Measurements from ENCODE around the gene KIF3C. TPM values are rescaled to one million over a fixed set of nuclear protein-coding genes. Genes with fewer than 3 reads are reported as not detected.

KIF3C gene
- total RNA-seq, 3 donors from 2014 or later, result 3.4 to 32.8 (median 6.0) TPM

GRCh38 chr2:25996844-25997243 lies 14.5 kb upstream of the KIF3C start:
- H3K27me3 ChIP-seq, result no peaks in the 10 kb centered on the region
- TF ChIP-seq POLR2A (IDR thresholded peaks at IDR 0.05) (no peak), POLR2AphosphoS5 (IDR thresholded peaks at IDR 0.05) (no peak)
- H3K9me3 ChIP-seq, result no peaks in the 10 kb centered on the region
- DNase-seq (ENCODE audit: low spot score in 2 of 2), result no peak
- intact Hi-C loops (cut with DNase I; ENCODE audit: low total_unique reads), result loop anchor here (10.0 kb wide), 1 partner anchor 148 kb away; no protein-coding TSS in a partner anchor
- H3K36me3 ChIP-seq, result no peaks in the 10 kb centered on the region
- H3K27ac ChIP-seq, result no peak overlapping the region
- peaks cover 2 to 7% of the 10 kb centered on the region in 2 donors for H3K4me1 ChIP-seq
- H3K4me3 ChIP-seq, result no peak overlapping the region

GRCh38 chr2:25994509-25994908 lies 12.2 kb upstream of the KIF3C start:
- Histone ChIP-seq H3K4me1 (no peaks in the 10 kb centered on the region), H3K36me3 (no peaks in the 10 kb centered on the region), H3K4me3 (no peak overlapping the region), H3K9me3 (no peaks in the 10 kb centered on the region), H3K27me3 (no peaks in the 10 kb centered on the region), H3K27ac (no peak overlapping the region)
- intact Hi-C loops (cut with DNase I; ENCODE audit: low total_unique reads), result loop anchor here (10.0 kb wide), 1 partner anchor 150 kb away; no protein-coding TSS in a partner anchor
- DNase-seq (ENCODE audit: low spot score in 2 of 2), result no peak
- TF ChIP-seq CTCF (IDR thresholded peaks at IDR 0.05) (no peak), POLR2AphosphoS5 (IDR thresholded peaks at IDR 0.05) (no peak), POLR2A (IDR thresholded peaks at IDR 0.05) (no peak)

GRCh38 chr2:25993049-25993448 lies 10.8 kb upstream of the KIF3C start:
- Histone ChIP-seq H3K36me3 (no peaks in the 10 kb centered on the region), H3K27me3 (no peaks in the 10 kb centered on the region), H3K4me3 (no peak overlapping the region), H3K9me3 (no peaks in the 10 kb centered on the region), H3K4me1 (no peaks in the 10 kb centered on the region), H3K27ac (no peak overlapping the region)
- TF ChIP-seq POLR2A (IDR thresholded peaks at IDR 0.05) (no peak), POLR2AphosphoS5 (IDR thresholded peaks at IDR 0.05) (no peak), CTCF (IDR thresholded peaks at IDR 0.05) (no peak)
- no peak for DNase-seq (ENCODE audit: low spot score in 2 of 2)
- intact Hi-C loops (cut with DNase I; ENCODE audit: low total_unique reads), result loop anchor here (10.0 kb wide), 1 partner anchor 152 kb away; no protein-coding TSS in a partner anchor

GRCh38 chr2:25992556-25992955 lies 10.3 kb upstream of the KIF3C start:
- Histone ChIP-seq H3K36me3 (no peaks in the 10 kb centered on the region), H3K9me3 (no peaks in the 10 kb centered on the region), H3K27me3 (no peaks in the 10 kb centered on the region), H3K27ac (no peak overlapping the region), H3K4me3 (no peak overlapping the region), H3K4me1 (no peaks in the 10 kb centered on the region)
- no peak for DNase-seq (ENCODE audit: low spot score in 2 of 2)
- intact Hi-C loops (cut with DNase I; ENCODE audit: low total_unique reads), result loop anchor here (10.0 kb wide), 1 partner anchor 152 kb away; no protein-coding TSS in a partner anchor
- TF ChIP-seq CTCF (IDR thresholded peaks at IDR 0.05) (no peak), POLR2A (IDR thresholded peaks at IDR 0.05) (no peak), POLR2AphosphoS5 (IDR thresholded peaks at IDR 0.05) (no peak)

GRCh38 chr2:25991965-25992364 lies 9.7 kb upstream of the KIF3C start:
- no peak for DNase-seq (ENCODE audit: low spot score in 2 of 2)
- no peak overlapping the region for H3K27ac ChIP-seq
- H3K4me1 ChIP-seq, result no peaks in the 10 kb centered on the region
- H3K9me3 ChIP-seq, result no peaks in the 10 kb centered on the region
- TF ChIP-seq POLR2AphosphoS5 (IDR thresholded peaks at IDR 0.05), result no peak
- no peaks in the 10 kb centered on the region for H3K36me3 ChIP-seq
- no peak overlapping the region for H3K4me3 ChIP-seq
- H3K27me3 ChIP-seq, result no peaks in the 10 kb centered on the region
- intact Hi-C loops (cut with DNase I; ENCODE audit: low total_unique reads), result loop anchor here (10.0 kb wide), 1 partner anchor 153 kb away; no protein-coding TSS in a partner anchor

GRCh38 chr2:25989154-25989553 lies 6.9 kb upstream of the KIF3C start:
- intact Hi-C loops (cut with DNase I; ENCODE audit: low total_unique reads), result no loop called here
- no peak for DNase-seq (ENCODE audit: low spot score in 2 of 2)
- Histone ChIP-seq H3K27ac (no peak overlapping the region), H3K4me1 (no peaks in the 10 kb centered on the region), H3K4me3 (no peak overlapping the region), H3K36me3 (no peaks in the 10 kb centered on the region), H3K9me3 (no peaks in the 10 kb centered on the region), H3K27me3 (no peaks in the 10 kb centered on the region)
- TF ChIP-seq POLR2AphosphoS5 (IDR thresholded peaks at IDR 0.05) (no peak), CTCF (IDR thresholded peaks at IDR 0.05) (no peak), POLR2A (IDR thresholded peaks at IDR 0.05) (no peak)

All from breast epithelium (tissue), 4 donors.